Right atrium auricular region (tissue), 2 donors: ENCODE results near the gene NAALADL2. TPM values are rescaled to one million over a fixed set of nuclear protein-coding genes. Genes with fewer than 3 reads are reported as not detected.

Experiments used
- DNase-seq: peaks from one replicate; pipeline ENCODE4 v3.0.0-alpha.2; 2019; ENCODE audit warnings: low spot score
- H3K27ac ChIP-seq, 2 donors: fragments of 200-600 bp; sonication (generic); 1 replicate in 1 of 2; 2 replicates in 1 of 2; pipeline ENCODE4 v1.5.1; 2016 to 2019
- H3K27me3 ChIP-seq, 2 donors: fragments of 200-600 bp; sonication (generic); one replicate each; pipeline versions ENCODE4 v1.5.1 to v1.6.0; 2017 to 2019
- H3K36me3 ChIP-seq: fragments of 200-600 bp; sonication (generic); one replicate; pipeline ENCODE4 v1.5.1; 2016
- H3K4me1 ChIP-seq, 2 donors: fragments of 200-600 bp; sonication (generic); one replicate each; pipeline versions ENCODE4 v1.5.1 to v1.6.0; 2017 to 2019
- H3K4me3 ChIP-seq, 2 donors: fragments of 200-600 bp; sonication (generic); 1 replicate in 1 of 2; 2 replicates in 1 of 2; pipeline ENCODE4 v1.5.1; 2017 to 2019; ENCODE audit warnings: mild to moderate bottlenecking in 1 of 2, moderate library complexity in 1 of 2
- H3K9me3 ChIP-seq, 2 donors: fragments of 200-600 bp; sonication (generic); one replicate each; pipeline ENCODE4 v1.5.1; 2019
- CTCF ChIP-seq, 2 donors: fragments of 200-600 bp; sonication (generic); IDR thresholded peaks; one replicate each; pipeline ENCODE4 v1.5.1; 2019; ENCODE audit warnings: antibody characterized with exemption in 2 of 2
- total RNA-seq, 2 donors: library from RNA; depleted of rRNA; stranded (reverse); fragments of >200 nt; gene quantifications; one replicate each; pipeline ENCODE4 v1.1.0, GENCODE V29; 2016

The NAALADL2 gene
- total RNA-seq, 2 donors from 2014 or later: 2.5 to 3.2 TPM

DNA sequence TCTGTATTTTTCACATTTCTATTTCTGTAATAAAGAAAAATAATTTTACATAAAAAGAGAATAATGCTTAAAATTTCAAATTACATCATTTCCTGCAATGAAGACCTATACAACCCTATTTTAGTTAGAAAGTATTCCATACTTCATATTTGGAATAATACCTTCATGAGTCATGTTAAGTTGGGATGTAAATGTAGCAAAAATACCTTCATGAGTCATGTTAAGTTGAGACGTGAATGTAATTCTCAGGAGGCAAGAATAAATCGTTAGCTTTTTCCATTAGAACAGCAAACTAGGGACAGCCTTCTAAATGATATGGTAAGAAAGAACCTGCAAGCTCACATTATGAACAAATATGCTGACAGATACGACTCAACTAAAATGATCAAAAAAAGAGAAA lies 91.9 kb downstream of the NAALADL2 start:
- Histone ChIP-seq H3K27me3 (no peaks in the 10 kb centered on the region), H3K27ac (no peak overlapping the region), H3K9me3 (no peaks in the 10 kb centered on the region), H3K4me3 (no peak overlapping the region), H3K4me1 (no peaks in the 10 kb centered on the region), H3K36me3 (no peaks in the 10 kb centered on the region)
- TF ChIP-seq CTCF (IDR thresholded peaks at IDR 0.05): no peak
- DNase-seq: no peak

DNA sequence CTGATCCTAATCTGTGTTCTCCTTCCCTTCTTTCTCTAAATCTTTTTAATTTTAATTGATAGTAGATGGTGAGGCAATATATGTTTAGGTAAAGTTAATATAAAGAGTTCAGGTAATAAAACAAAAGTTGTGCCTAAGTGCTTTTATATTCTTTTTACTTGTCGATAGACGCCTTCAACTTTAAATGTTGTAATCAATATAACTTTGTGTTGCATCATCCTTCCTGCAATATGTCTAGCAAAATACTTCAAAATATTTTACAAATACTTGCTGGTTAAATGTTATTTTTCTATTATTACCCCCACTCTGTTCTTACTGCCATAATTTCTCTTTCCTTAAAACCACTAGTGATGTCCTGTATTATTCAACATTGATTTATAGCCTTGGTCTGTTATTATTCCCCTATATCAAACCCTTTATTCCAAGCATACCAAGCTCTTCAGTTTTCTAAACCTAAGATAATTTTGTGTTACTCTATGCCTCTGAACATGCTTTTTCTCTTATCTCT lies 92.4 kb downstream of the NAALADL2 start:
- no peaks in the 10 kb centered on the region for H3K27me3 ChIP-seq
- no peak for TF ChIP-seq CTCF (IDR thresholded peaks at IDR 0.05)
- H3K36me3 ChIP-seq: no peaks in the 10 kb centered on the region
- no peaks in the 10 kb centered on the region for H3K9me3 ChIP-seq
- DNase-seq: no peak
- H3K4me3 ChIP-seq: no peak overlapping the region
- no peak overlapping the region for H3K27ac ChIP-seq
- H3K4me1 ChIP-seq: no peaks in the 10 kb centered on the region

GRCh38 chr3:174953068-174953467 lies 93.9 kb downstream of the NAALADL2 start:
- Histone ChIP-seq H3K4me1 (no peaks in the 10 kb centered on the region), H3K36me3 (no peaks in the 10 kb centered on the region), H3K27ac (no peak overlapping the region), H3K4me3 (no peak overlapping the region), H3K27me3 (no peaks in the 10 kb centered on the region), H3K9me3 (no peaks in the 10 kb centered on the region)
- DNase-seq: no peak
- TF ChIP-seq CTCF (IDR thresholded peaks at IDR 0.05): no peak

DNA sequence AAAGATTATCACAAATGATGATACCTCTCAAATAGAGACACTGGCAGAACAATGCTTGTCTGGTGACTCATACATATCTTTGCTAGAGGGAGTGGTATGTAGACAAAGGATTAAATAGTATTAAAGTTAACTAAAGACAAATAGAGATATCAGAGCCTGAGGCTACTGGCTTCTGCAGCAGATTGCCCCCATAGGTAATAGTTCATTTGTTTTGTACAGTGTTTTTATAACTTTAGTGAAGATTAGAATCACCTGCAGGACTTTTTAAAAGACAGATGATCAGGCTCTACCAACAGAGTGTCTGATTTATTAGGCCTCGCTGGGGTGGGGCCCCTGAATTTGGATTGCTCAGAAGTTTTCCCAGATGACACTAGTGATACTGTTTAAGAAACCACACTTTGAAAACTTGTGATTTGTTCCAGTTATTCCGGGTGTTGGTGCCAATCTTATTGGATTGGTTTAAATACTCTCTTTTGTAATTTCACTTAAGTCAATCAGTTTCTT lies 96.4 kb downstream of the NAALADL2 start:
- DNase-seq: no peak

DNA sequence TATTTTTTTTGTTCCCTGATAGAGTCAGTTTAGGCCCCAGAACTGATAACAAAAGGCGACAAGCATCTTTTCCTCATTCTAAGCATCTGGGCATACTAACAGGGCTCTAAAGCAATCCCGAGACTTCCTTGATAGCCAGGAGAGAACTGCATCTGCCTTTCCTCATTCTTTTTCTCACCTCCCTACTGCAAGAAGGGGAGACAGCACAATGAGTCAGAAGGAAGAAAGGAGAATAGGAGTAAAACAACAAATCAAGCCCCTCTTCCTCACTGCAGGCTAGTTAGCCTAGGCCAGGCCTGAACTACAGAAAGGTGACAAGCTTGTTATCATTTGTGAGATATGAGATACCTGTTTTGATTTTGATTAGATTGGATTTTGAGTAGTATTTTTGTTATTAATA lies 97.9 kb downstream of the NAALADL2 start:
- Histone ChIP-seq H3K27me3 (no peaks in the 10 kb centered on the region), H3K27ac (no peak overlapping the region), H3K9me3 (no peaks in the 10 kb centered on the region), H3K4me3 (no peak overlapping the region), H3K36me3 (no peaks in the 10 kb centered on the region), H3K4me1 (no peaks in the 10 kb centered on the region)
- TF ChIP-seq CTCF (IDR thresholded peaks at IDR 0.05): no peak
- no peak for DNase-seq

More for the DNA sequence above, 96.4 kb downstream of the NAALADL2 start:
- no peaks in the 10 kb centered on the region for H3K36me3 ChIP-seq
- TF ChIP-seq CTCF (IDR thresholded peaks at IDR 0.05): no peak
- no peaks in the 10 kb centered on the region for H3K4me1 ChIP-seq
- no peaks in the 10 kb centered on the region for H3K9me3 ChIP-seq
- no peak overlapping the region for H3K4me3 ChIP-seq
- H3K27me3 ChIP-seq: no peaks in the 10 kb centered on the region
- H3K27ac ChIP-seq: no peak overlapping the region

DNA sequence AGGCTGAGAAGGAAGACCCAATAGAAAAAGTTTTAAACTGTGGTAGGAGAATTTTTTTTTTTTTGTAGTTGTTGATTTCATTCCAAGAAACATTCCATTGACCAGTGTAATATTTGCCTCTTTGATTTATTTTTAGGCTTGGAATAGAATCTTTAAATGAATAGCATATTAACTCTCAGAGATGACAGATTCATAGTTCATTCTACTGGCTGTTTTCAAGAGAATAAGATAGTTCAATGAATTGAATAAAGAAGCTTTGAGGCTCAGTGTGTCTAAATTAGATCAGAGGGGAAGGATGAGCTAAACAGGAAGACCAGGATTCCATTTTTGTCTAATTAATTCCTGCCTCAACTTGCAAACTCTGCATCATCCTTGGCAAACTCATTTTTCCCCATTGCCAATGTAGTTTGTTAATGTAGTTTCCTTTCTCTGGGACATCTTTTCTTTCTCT lies 98.4 kb downstream of the NAALADL2 start:
- H3K4me3 ChIP-seq: no peak overlapping the region
- no peak for DNase-seq
- no peaks in the 10 kb centered on the region for H3K36me3 ChIP-seq
- H3K9me3 ChIP-seq: no peaks in the 10 kb centered on the region
- H3K4me1 ChIP-seq: no peaks in the 10 kb centered on the region
- no peak for TF ChIP-seq CTCF (IDR thresholded peaks at IDR 0.05)
- H3K27ac ChIP-seq: no peak overlapping the region
- no peaks in the 10 kb centered on the region for H3K27me3 ChIP-seq
